ENCODE results near the gene CDC42EP1.
"Not testable (repeated sequence)": the region's sequence is repeated elsewhere in the genome, so short reads cannot be mapped to it uniquely, and the experiment has no call there.

The CDC42EP1 gene

GRCh38 chr22:37534445-37534844 lies 25.8 kb upstream of the CDC42EP1 start:
- no peak for DNase-seq (ENCODE audit: low read depth in 2 of 2)

GRCh38 chr22:37535159-37535558 lies 25.1 kb upstream of the CDC42EP1 start:
- no peak for DNase-seq (ENCODE audit: low read depth in 2 of 2)

- peak; percentile 79 to 90 for DNase-seq (ENCODE audit: low read depth in 2 of 2)
Observed at GRCh38 chr22:37538590-37539357, 21.5 kb upstream of the CDC42EP1 start.

GRCh38 chr22:37539790-37540189 lies 20.5 kb upstream of the CDC42EP1 start:
- not testable (repeated sequence) for DNase-seq (ENCODE audit: low read depth in 2 of 2)

GRCh38 chr22:37542416-37542815 lies 17.9 kb upstream of the CDC42EP1 start:
- not testable (repeated sequence) for DNase-seq (ENCODE audit: low read depth in 2 of 2)

GRCh38 chr22:37542959-37543358 lies 17.3 kb upstream of the CDC42EP1 start:
- DNase-seq (ENCODE audit: low read depth in 2 of 2): no peak

- DNase-seq (ENCODE audit: low read depth in 2 of 2): peak in 1 of 2 experiments; percentile 47
Observed at GRCh38 chr22:37544955-37545702, 15.2 kb upstream of the CDC42EP1 start.

- no peak for DNase-seq (ENCODE audit: low read depth in 2 of 2)
Observed at GRCh38 chr22:37545703-37546436, 14.4 kb upstream of the CDC42EP1 start.

- DNase-seq (ENCODE audit: low read depth in 2 of 2): no peak
Observed at GRCh38 chr22:37546437-37547250, 13.6 kb upstream of the CDC42EP1 start.

GRCh38 chr22:37547251-37547741 lies 13.0 kb upstream of the CDC42EP1 start:
- DNase-seq (ENCODE audit: low read depth in 2 of 2): no peak

- no peak for DNase-seq (ENCODE audit: low read depth in 2 of 2)
Observed at GRCh38 chr22:37549704-37550059, 10.6 kb upstream of the CDC42EP1 start.

- DNase-seq (ENCODE audit: low read depth in 2 of 2): not testable (repeated sequence)
Observed at GRCh38 chr22:37550921-37551320, 9.4 kb upstream of the CDC42EP1 start.

GRCh38 chr22:37551981-37552380 lies 8.3 kb upstream of the CDC42EP1 start:
- DNase-seq (ENCODE audit: low read depth in 2 of 2): no peak

GRCh38 chr22:37552524-37553163 lies 7.6 kb upstream of the CDC42EP1 start:
- DNase-seq (ENCODE audit: low read depth in 2 of 2): no peak

- DNase-seq (ENCODE audit: low read depth in 2 of 2): no peak
Observed at GRCh38 chr22:37553725-37554124, 6.6 kb upstream of the CDC42EP1 start.

GRCh38 chr22:37555029-37555428 lies 5.3 kb upstream of the CDC42EP1 start:
- DNase-seq (ENCODE audit: low read depth in 2 of 2): no peak

- DNase-seq (ENCODE audit: low read depth in 2 of 2): no peak
Observed at GRCh38 chr22:37556710-37557109, 3.6 kb upstream of the CDC42EP1 start.

- DNase-seq (ENCODE audit: low read depth in 2 of 2): no peak
Observed at GRCh38 chr22:37557321-37558001, 2.8 kb upstream of the CDC42EP1 start.

GRCh38 chr22:37558815-37559214 lies 1.5 kb upstream of the CDC42EP1 start:
- no peak for DNase-seq (ENCODE audit: low read depth in 2 of 2)

GRCh38 chr22:37559521-37559900 lies 769 bp upstream of the CDC42EP1 start:
- no peak for DNase-seq (ENCODE audit: low read depth in 2 of 2)
